ENCODE data around the gene PCYT2.

The PCYT2 gene

GRCh38 chr17:81930142-81931125 is 19.2 kb upstream of the PCYT2 start:
- no peak overlapping the region for H3K4me3 ChIP-seq (ENCODE audit: low read depth in 1 of 2, low read length in 1 of 2)
- H3K4me1 ChIP-seq (ENCODE audit: control insufficient read depth in 1 of 2, insufficient read depth in 1 of 2, low read depth in 1 of 2, low read length in 1 of 2) = peaks cover 36 to 38% of the 10 kb centered on the region in 2 experiments
- TF ChIP-seq, protein P1, sequence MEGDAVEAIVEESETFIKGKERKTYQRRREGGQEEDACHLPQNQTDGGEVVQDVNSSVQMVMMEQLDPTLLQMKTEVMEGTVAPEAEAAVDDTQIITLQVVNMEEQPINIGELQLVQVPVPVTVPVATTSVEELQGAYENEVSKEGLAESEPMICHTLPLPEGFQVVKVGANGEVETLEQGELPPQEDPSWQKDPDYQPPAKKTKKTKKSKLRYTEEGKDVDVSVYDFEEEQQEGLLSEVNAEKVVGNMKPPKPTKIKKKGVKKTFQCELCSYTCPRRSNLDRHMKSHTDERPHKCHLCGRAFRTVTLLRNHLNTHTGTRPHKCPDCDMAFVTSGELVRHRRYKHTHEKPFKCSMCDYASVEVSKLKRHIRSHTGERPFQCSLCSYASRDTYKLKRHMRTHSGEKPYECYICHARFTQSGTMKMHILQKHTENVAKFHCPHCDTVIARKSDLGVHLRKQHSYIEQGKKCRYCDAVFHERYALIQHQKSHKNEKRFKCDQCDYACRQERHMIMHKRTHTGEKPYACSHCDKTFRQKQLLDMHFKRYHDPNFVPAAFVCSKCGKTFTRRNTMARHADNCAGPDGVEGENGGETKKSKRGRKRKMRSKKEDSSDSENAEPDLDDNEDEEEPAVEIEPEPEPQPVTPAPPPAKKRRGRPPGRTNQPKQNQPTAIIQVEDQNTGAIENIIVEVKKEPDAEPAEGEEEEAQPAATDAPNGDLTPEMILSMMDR (IDR thresholded peaks at IDR 0.05) = no peak
- H3K27me3 ChIP-seq = peaks cover 76% of the 10 kb centered on the region
- H3K36me3 ChIP-seq = no peaks in the 10 kb centered on the region
- no peak overlapping the region for H3K27ac ChIP-seq
- H3K9me3 ChIP-seq = no peaks in the 10 kb centered on the region

DNA sequence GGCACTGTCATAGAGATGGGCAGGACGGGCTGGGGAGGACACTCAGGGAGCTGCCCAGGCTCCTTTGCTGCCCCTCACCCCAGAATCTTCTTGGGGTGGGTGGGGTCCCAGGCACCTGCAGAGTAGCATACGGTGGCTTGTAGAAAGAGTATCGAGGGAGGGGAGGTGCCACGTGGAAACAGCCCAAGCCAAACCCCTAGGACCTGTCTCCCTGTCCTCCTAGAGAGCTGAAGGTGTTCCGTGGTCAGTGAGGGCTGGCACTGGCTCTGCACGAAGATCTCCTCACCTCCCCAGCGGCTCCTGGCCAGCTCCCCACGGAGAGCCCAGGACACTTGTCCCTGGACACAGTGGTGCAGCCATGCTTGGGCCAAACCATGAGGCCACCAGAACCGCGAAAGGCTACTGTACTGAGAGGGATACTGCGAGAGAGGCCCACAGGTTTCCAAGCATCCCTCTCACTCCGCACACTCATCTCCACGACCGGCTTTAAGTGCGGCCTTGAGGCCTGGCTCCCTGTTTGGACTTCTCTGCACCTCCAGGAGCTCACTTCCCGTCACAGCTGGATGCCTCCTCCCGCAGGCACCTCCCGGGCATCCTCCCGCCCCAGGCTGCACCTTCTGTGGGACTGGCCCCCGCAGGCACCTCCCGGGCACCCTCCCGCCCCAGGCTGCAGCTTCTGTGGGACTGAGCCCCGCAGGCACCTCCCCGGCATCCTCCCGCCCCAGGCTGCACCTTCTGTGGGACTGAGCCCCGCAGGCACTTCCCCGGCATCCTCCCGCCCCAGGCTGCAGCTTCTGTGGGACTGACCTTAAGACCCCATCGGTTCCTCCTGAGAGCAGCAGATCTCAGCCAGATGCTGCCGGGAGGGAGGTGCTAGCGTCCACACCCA is 18.3 kb upstream of the PCYT2 start:
- Histone ChIP-seq H3K36me3 (no peaks in the 10 kb centered on the region), H3K9me3 (no peaks in the 10 kb centered on the region), H3K4me3 (ENCODE audit: low read depth in 1 of 2, low read length in 1 of 2) (no peak overlapping the region), H3K27ac (no peak overlapping the region), H3K27me3 (peaks cover 67% of the 10 kb centered on the region), H3K4me1 (ENCODE audit: control insufficient read depth in 1 of 2, insufficient read depth in 1 of 2, low read depth in 1 of 2, low read length in 1 of 2) (peaks cover 44 to 45% of the 10 kb centered on the region in 2 experiments)
- TF ChIP-seq, protein P1 (IDR thresholded peaks at IDR 0.05) = no peak

GRCh38 chr17:81928544-81929252 is 17.5 kb upstream of the PCYT2 start:
- peaks cover 45% of the 10 kb centered on the region in 2 experiments for H3K4me1 ChIP-seq (ENCODE audit: control insufficient read depth in 1 of 2, insufficient read depth in 1 of 2, low read depth in 1 of 2, low read length in 1 of 2)
- H3K9me3 ChIP-seq = no peaks in the 10 kb centered on the region
- peak overlapping the region; percentile 78 to 83 for H3K4me3 ChIP-seq (ENCODE audit: low read depth in 1 of 2, low read length in 1 of 2)
- H3K27me3 ChIP-seq = peaks cover 59% of the 10 kb centered on the region
- TF ChIP-seq, protein P1 (IDR thresholded peaks at IDR 0.05) = no peak
- no peak overlapping the region for H3K27ac ChIP-seq
- H3K36me3 ChIP-seq = no peaks in the 10 kb centered on the region

DNA sequence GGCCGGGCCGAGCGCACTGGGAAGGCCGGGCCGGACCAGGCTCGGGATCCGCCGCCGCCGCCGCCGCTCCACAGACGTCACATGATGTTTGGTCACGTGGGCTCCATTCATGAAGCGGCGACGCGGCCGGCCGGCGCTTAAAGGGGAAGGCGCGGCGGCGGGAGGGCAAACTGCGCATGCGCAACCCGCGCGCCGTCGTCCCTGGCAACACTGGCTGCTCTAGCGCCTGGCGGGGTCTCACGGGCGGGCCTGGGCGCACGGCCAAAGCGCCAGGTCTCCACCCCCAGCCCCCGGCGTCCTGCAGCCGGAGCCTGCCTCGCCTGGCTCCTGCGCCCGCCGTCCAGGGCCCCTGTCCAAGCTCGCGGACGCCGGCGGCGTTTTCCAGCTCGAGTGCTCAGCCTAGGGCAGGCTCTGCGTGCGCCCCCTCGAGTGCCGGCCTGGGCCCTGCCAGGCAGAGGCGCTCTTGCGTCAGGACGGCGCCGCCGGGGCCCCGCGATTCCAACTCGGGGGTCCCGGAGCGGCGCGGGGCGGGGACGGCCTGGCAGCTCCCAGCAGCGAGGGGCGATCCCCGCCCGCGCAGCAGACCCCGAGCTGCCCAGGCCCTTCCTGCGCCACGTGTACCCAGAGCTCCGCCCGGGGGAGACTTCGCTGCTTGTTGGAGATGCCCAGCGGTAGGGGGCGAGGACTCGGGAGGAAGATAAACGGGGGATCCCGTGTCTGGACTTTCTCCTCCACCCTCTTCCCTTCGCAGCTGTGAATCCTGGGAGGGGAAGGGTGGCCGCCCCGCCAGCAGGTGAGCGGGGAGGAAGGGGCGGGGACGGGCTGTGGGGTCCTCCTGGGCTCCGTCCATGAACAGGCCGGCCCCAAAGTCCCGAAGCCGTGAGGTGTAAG is 16.7 kb upstream of the PCYT2 start, which contains the start of gene MAFG:
Gene MAFG (minus strand): TSS at position 83 of the 891 bp plus-strand sequence. CDS start 4,550 bp downstream, outside the sequence.
- peak within 1 kb of the TSS; percentile 83 to 88 for H3K4me3 ChIP-seq (ENCODE audit: low read depth in 1 of 2, low read length in 1 of 2)
- peaks cover 51 to 53% of the 10 kb centered on the region in 2 experiments for H3K4me1 ChIP-seq (ENCODE audit: control insufficient read depth in 1 of 2, insufficient read depth in 1 of 2, low read depth in 1 of 2, low read length in 1 of 2)
- TF ChIP-seq, protein P1 (IDR thresholded peaks at IDR 0.05) = peak; percentile 22
- H3K27ac ChIP-seq = peak within 1 kb of the TSS; percentile 95
- no peaks in the 10 kb centered on the region for H3K9me3 ChIP-seq
- no peaks in the 10 kb centered on the region for H3K36me3 ChIP-seq
- H3K27me3 ChIP-seq = peaks cover 51% of the 10 kb centered on the region
